ENCODE results near the gene TRMT1.

TRMT1 gene

GRCh38 chr19:13129384-13129783, 12.8 kb upstream of the TRMT1 start:
- Histone ChIP-seq H3K27ac (no peak overlapping the region), H3K4me3 (no peak overlapping the region)

- H3K4me3 ChIP-seq: no peak overlapping the region
- H3K27ac ChIP-seq: peak overlapping the region in 2 of 21 experiments; percentile 6 to 21
Observed at GRCh38 chr19:13128583-13128982, 12.0 kb upstream of the TRMT1 start.

- peak overlapping the region in 1 of 21 experiments; percentile 6 for H3K27ac ChIP-seq
- no peak overlapping the region for H3K4me3 ChIP-seq
Observed at GRCh38 chr19:13127811-13128575, 11.5 kb upstream of the TRMT1 start.

GRCh38 chr19:13127051-13127450, 10.5 kb upstream of the TRMT1 start:
- Histone ChIP-seq H3K27ac (no peak overlapping the region), H3K4me3 (no peak overlapping the region)

GRCh38 chr19:13122980-13123957, 6.7 kb upstream of the TRMT1 start:
- Histone ChIP-seq H3K4me3 (no peak overlapping the region), H3K27ac (no peak overlapping the region)

- Histone ChIP-seq H3K4me3 (no peak overlapping the region), H3K27ac (no peak overlapping the region)
Observed at GRCh38 chr19:13122275-13122878, 5.8 kb upstream of the TRMT1 start.

GRCh38 chr19:13121551-13122274, 5.2 kb upstream of the TRMT1 start:
- Histone ChIP-seq H3K4me3 (no peak overlapping the region), H3K27ac (peak overlapping the region in 1 of 21 experiments; percentile 23)

GRCh38 chr19:13120817-13121216, 4.3 kb upstream of the TRMT1 start:
- peak overlapping the region in 3 of 21 experiments; percentile 89 to 94 (median 91) for H3K27ac ChIP-seq

GRCh38 chr19:13120031-13120430, 3.5 kb upstream of the TRMT1 start:
- no peak overlapping the region for H3K4me3 ChIP-seq
- peak overlapping the region in 9 of 21 experiments; percentile 84 to 94 (median 91) for H3K27ac ChIP-seq

More at GRCh38 chr19:13120817-13121216, 4.3 kb upstream of the TRMT1 start:
- H3K4me3 ChIP-seq: no peak overlapping the region

GRCh38 chr19:13119627-13120026, 3.1 kb upstream of the TRMT1 start:
- Histone ChIP-seq H3K4me3 (peak overlapping the region in 3 of 7 experiments; percentile 93 to 98 (median 95)), H3K27ac (peak overlapping the region in 15 of 21 experiments; percentile 84 to 94 (median 90))

- peak overlapping the region; percentile 72 to 98 (median 93) for H3K4me3 ChIP-seq
- H3K27ac ChIP-seq: peak overlapping the region; percentile 65 to 94 (median 89)
Observed at GRCh38 chr19:13118424-13119193, 2.1 kb upstream of the TRMT1 start.

- H3K4me3 ChIP-seq: peak within 1 kb of the TSS; percentile 73 to 100 (median 95)
- H3K27ac ChIP-seq: peak within 1 kb of the TSS; percentile 65 to 94 (median 89)
Observed at GRCh38 chr19:13117772-13118423, 1.4 kb upstream of the TRMT1 start, which contains the start of gene NACC1. Gene NACC1, plus strand, starts transcription at chr19:13118264. Its CDS starts 16,944 bp downstream, at chr19:13135208.

- Histone ChIP-seq H3K4me3 (peak overlapping the region; percentile 66 to 100 (median 89)), H3K27ac (peak overlapping the region in 20 of 21 experiments; percentile 23 to 91 (median 82))
Observed at GRCh38 chr19:13117176-13117771, 734 bp upstream of the TRMT1 start.

- Histone ChIP-seq H3K4me3 (peak overlapping the region; percentile 66 to 100 (median 89)), H3K27ac (peak overlapping the region in 20 of 21 experiments; percentile 39 to 91 (median 82))
Observed at GRCh38 chr19:13115936-13116281, 631 bp downstream of the TRMT1 start.

- Histone ChIP-seq H3K4me3 (no peak overlapping the region), H3K27ac (no peak overlapping the region)
Observed at GRCh38 chr19:13112555-13112954, 4.0 kb downstream of the TRMT1 start.

- Histone ChIP-seq H3K27ac (no peak overlapping the region), H3K4me3 (no peak overlapping the region)
Observed at GRCh38 chr19:13110099-13110610, 6.4 kb downstream of the TRMT1 start.

GRCh38 chr19:13109361-13110098, 7.0 kb downstream of the TRMT1 start:
- H3K27ac ChIP-seq: no peak overlapping the region
- no peak overlapping the region for H3K4me3 ChIP-seq
